Ascending aorta (tissue), 2 donors: ENCODE measurements around the gene MYMK. TPM values are rescaled to one million over a fixed set of nuclear protein-coding genes. Genes with fewer than 3 reads are reported as not detected.
A peak's percentile ranks its signal among the peaks of the same experiment; 100 is the strongest.

Experiments used
- DNase-seq, 2 donors: peaks; one replicate each; pipeline ENCODE4 v3.0.0-alpha.2; 2019; ENCODE audit warnings: low spot score in 2 of 2
- H3K27ac ChIP-seq, 2 donors: fragments of 200-600 bp; sonication (generic); one replicate each; pipeline ENCODE4 v1.5.1; 2016 to 2017; ENCODE audit warnings: mild to moderate bottlenecking in 1 of 2
- H3K27me3 ChIP-seq: fragments of 200-600 bp; sonication (generic); one replicate; pipeline ENCODE4 v1.5.1; 2017
- H3K36me3 ChIP-seq, 2 donors: fragments of 200-600 bp; sonication (generic); one replicate each; pipeline ENCODE4 v1.5.1; 2016
- H3K4me1 ChIP-seq, 2 donors: fragments of 200-600 bp; sonication (generic); one replicate each; pipeline ENCODE4 v1.5.1; 2016 to 2017; ENCODE audit warnings: mild to moderate bottlenecking in 1 of 2
- H3K4me3 ChIP-seq, 2 donors: fragments of 200-600 bp; sonication (generic); one replicate each; pipeline ENCODE4 v1.5.1; 2016 to 2017; ENCODE audit warnings: mild to moderate bottlenecking in 1 of 2
- H3K9me3 ChIP-seq, 2 donors: fragments of 200-600 bp; sonication (generic); one replicate each; pipeline ENCODE4 v1.5.1; 2016
- CTCF ChIP-seq, 3 experiments: fragments of 200-600 bp in 2 of 3; fragments of 450-650 bp in 1 of 3; sonication (generic) in 2 of 3; IDR thresholded peaks; one replicate each; pipeline ENCODE4 v1.5.1; 2016 to 2019; ENCODE audit warnings: antibody characterized with exemption in 3 of 3, mild to moderate bottlenecking in 1 of 3, moderate library complexity in 1 of 3
- intact Hi-C: fragments of 100-400 bp; cut with DNase I; formaldehyde crosslinking; loops from one replicate; pipeline ENCODE4 v1.15.1; 2023
- total RNA-seq: library from RNA; depleted of rRNA; stranded (reverse); fragments of >200 nt; gene quantifications from one replicate; pipeline ENCODE4 v1.1.0, GENCODE V29; 2016

The MYMK gene
- total RNA-seq, 1 donor from 2014 or later: not detected

- TF ChIP-seq CTCF (IDR thresholded peaks at IDR 0.05): no peak
- peak; percentile 20 to 84 for DNase-seq
- H3K36me3 ChIP-seq: no peaks in the 10 kb centered on the region
- no peak overlapping the region for H3K4me3 ChIP-seq
- intact Hi-C loops: no loop called here
- H3K4me1 ChIP-seq: peaks cover 0 to 17% of the 10 kb centered on the region in 2 donors
- peak overlapping the region in 1 of 2 donors; percentile 22 for H3K27ac ChIP-seq
- no peaks in the 10 kb centered on the region for H3K27me3 ChIP-seq
- peaks cover 9 to 16% of the 10 kb centered on the region in 2 donors for H3K9me3 ChIP-seq
Observed at GRCh38 chr9:133506653-133507038, 18.1 kb downstream of the MYMK start.

- no peak for TF ChIP-seq CTCF (IDR thresholded peaks at IDR 0.05)
- peak overlapping the region in 1 of 2 donors; percentile 22 for H3K27ac ChIP-seq
- peak in 1 of 2 donors; percentile 81 for DNase-seq
Observed at GRCh38 chr9:133505901-133506652, 18.7 kb downstream of the MYMK start.

GRCh38 chr9:133505186-133505830, 19.5 kb downstream of the MYMK start:
- H3K27ac ChIP-seq: peak overlapping the region in 1 of 2 donors; percentile 22

More at GRCh38 chr9:133505901-133506652, 18.7 kb downstream of the MYMK start:
- Histone ChIP-seq H3K4me1 (peaks cover 0 to 17% of the 10 kb centered on the region in 2 donors), H3K9me3 (peaks cover 12 to 20% of the 10 kb centered on the region in 2 donors), H3K27me3 (no peaks in the 10 kb centered on the region), H3K36me3 (no peaks in the 10 kb centered on the region), H3K4me3 (no peak overlapping the region)
- intact Hi-C loops: no loop called here

GRCh38 chr9:133502112-133502511, 22.6 kb downstream of the MYMK start:
- TF ChIP-seq CTCF (IDR thresholded peaks at IDR 0.05): no peak
- Histone ChIP-seq H3K4me3 (no peak overlapping the region), H3K36me3 (no peaks in the 10 kb centered on the region), H3K27ac (no peak overlapping the region), H3K27me3 (no peaks in the 10 kb centered on the region), H3K4me1 (peaks cover 0 to 12% of the 10 kb centered on the region in 2 donors), H3K9me3 (peaks cover 12 to 20% of the 10 kb centered on the region in 2 donors)
- no peak for DNase-seq
- intact Hi-C loops: no loop called here

More at GRCh38 chr9:133505186-133505830, 19.5 kb downstream of the MYMK start:
- TF ChIP-seq CTCF (IDR thresholded peaks at IDR 0.05): no peak
- intact Hi-C loops: no loop called here
- H3K4me3 ChIP-seq: no peak overlapping the region
- H3K4me1 ChIP-seq: peaks cover 0 to 17% of the 10 kb centered on the region in 2 donors
- peaks cover 12 to 20% of the 10 kb centered on the region in 2 donors for H3K9me3 ChIP-seq
- no peak for DNase-seq
- no peaks in the 10 kb centered on the region for H3K36me3 ChIP-seq
- no peaks in the 10 kb centered on the region for H3K27me3 ChIP-seq

GRCh38 chr9:133499892-133500270, 24.9 kb downstream of the MYMK start:
- peaks cover 12 to 20% of the 10 kb centered on the region in 2 donors for H3K9me3 ChIP-seq
- TF ChIP-seq CTCF (IDR thresholded peaks at IDR 0.05): no peak
- intact Hi-C loops: no loop called here
- H3K36me3 ChIP-seq: no peaks in the 10 kb centered on the region
- no peaks in the 10 kb centered on the region for H3K4me1 ChIP-seq
- no peak overlapping the region for H3K27ac ChIP-seq
- H3K4me3 ChIP-seq: no peak overlapping the region
- no peak for DNase-seq
- no peaks in the 10 kb centered on the region for H3K27me3 ChIP-seq
